ENCODE results near the gene ACRBP.

The ACRBP gene

DNA sequence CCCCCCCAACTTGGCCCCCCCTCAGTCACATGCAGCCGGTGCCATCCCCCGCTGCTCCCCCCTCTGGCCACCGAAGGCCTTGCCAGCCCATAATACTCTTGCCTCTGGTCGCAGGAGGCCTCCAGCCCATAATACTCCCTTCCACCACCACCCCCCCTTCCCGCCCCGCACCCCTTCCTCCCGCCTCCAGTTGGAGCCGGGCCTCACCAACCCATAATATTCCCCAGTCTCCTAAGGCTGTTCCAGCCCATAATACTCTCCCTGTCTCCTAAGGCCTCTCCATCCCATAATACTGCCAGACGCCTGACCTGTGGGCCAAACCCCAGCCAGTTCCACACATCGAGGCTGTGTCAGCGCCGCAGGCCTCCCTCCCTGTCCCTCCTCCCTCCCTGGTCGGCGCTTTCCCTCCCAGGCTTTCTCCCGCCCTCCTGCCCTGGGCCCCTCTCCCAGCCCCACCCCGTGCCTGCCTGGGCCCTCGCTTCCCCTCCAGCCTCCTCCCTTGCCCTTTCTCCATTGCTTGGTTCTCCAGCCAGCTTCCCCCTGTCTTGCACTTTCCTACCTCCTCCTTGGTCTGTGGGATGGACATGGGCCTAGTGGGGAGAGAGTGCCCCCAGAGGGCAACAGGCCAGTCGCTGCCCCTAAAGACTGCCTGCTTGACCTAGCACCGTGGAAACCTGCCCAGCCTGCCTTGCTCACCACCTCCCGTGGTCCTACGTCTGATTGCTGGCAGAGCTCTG, 33.3 kb downstream of the ACRBP start:
- no peak overlapping the region for H3K4me3 ChIP-seq (replicated peaks; ENCODE audit: low read depth, low read length)
- no peak for TF ChIP-seq CTCF (IDR thresholded peaks at IDR 0.05; ENCODE audit: low read depth, low read length, missing control alignments)
- peak; percentile 94 for DNase-seq (ENCODE audit: extremely low read depth, low read depth)

- no peak for TF ChIP-seq CTCF (IDR thresholded peaks at IDR 0.05; ENCODE audit: low read depth, low read length, missing control alignments)
- no peak overlapping the region; the same call in 1 of the 2 replicates for H3K4me3 ChIP-seq (replicated peaks; ENCODE audit: low read depth, low read length)
These were observed 34.0 kb downstream of the ACRBP start for GRCh38 chr12:6613015-6613775.

DNA sequence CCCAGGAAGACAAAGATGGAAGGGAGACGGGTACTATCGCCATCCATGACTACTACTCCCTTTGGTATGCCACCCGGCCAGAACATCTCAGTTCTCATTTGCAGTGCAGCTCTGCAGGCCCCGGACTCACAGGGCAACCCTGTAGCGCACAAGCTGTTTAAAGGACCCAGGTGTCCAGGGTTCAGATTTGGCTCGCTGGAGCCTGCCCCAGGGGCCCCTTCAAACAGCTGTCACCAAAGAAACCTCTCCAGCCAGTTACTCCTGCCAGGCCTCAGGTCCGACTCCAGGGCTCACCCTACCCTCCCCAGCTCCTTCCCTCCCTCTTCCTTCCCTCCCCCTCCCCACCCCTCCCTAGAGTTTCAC, 34.6 kb downstream of the ACRBP start:
- DNase-seq (ENCODE audit: extremely low read depth, low read depth), result no peak
- no peak for TF ChIP-seq CTCF (IDR thresholded peaks at IDR 0.05; ENCODE audit: low read depth, low read length, missing control alignments)
- no peak overlapping the region for H3K4me3 ChIP-seq (replicated peaks; ENCODE audit: low read depth, low read length)

More at GRCh38 chr12:6613015-6613775, 34.0 kb downstream of the ACRBP start:
- DNase-seq (ENCODE audit: extremely low read depth, low read depth), result peak; percentile 56

GRCh38 chr12:6612247-6612646, 35.0 kb downstream of the ACRBP start:
- H3K4me3 ChIP-seq (replicated peaks; ENCODE audit: low read depth, low read length), result no peak overlapping the region
- TF ChIP-seq CTCF (IDR thresholded peaks at IDR 0.05; ENCODE audit: low read depth, low read length, missing control alignments), result no peak
- DNase-seq (ENCODE audit: extremely low read depth, low read depth), result no peak

- no peak overlapping the region for H3K4me3 ChIP-seq (replicated peaks; ENCODE audit: low read depth, low read length)
- DNase-seq (ENCODE audit: extremely low read depth, low read depth), result no peak
- no peak for TF ChIP-seq CTCF (IDR thresholded peaks at IDR 0.05; ENCODE audit: low read depth, low read length, missing control alignments)
These were observed 38.5 kb downstream of the ACRBP start for GRCh38 chr12:6608592-6609281.

GRCh38 chr12:6607751-6608591, 39.3 kb downstream of the ACRBP start:
- H3K4me3 ChIP-seq (replicated peaks; ENCODE audit: low read depth, low read length), result no peak overlapping the region
- TF ChIP-seq CTCF (IDR thresholded peaks at IDR 0.05; ENCODE audit: low read depth, low read length, missing control alignments), result no peak
- DNase-seq (ENCODE audit: extremely low read depth, low read depth), result peak; percentile 54
